Activated CD8-positive, alpha-beta T cell treated with anti-CD3 and anti-CD28 coated beads, Interleukin-2, amount 10 ng/mL, durations not matched to agents 7 days and 5 days (primary cell): ENCODE data around the gene TSPAN4. TPM values are rescaled to one million over a fixed set of nuclear protein-coding genes. Genes with fewer than 3 reads are reported as not detected.

Experiments
- ATAC-seq: fragments of 150-1000 bp; cut with Tn5 transposase; one replicate; pipeline ENCODE4 v1.10.0; 2021; ENCODE audit warnings: moderate library complexity
- CTCF ChIA-PET: fragments of 350-600 bp; sonication (Branson Sonifier 250); formaldehyde crosslinking; loops from one replicate; lab custom pipeline; 2021; ENCODE audit warnings: antibody characterized with exemption; lab: Charles Lee
- POLR2A ChIA-PET: fragments of 350-600 bp; sonication (Branson Sonifier 250); formaldehyde crosslinking; loops from one replicate; lab custom pipeline; 2021; ENCODE audit warnings: antibody characterized with exemption; lab: Charles Lee
- DNase-seq: peaks from one replicate; pipeline ENCODE4 v3.0.0-alpha.2; 2020
- H3K27ac Mint-ChIP-seq: one replicate; pipeline ENCODE4 v1.8.0; 2021; ENCODE audit warnings: mild to moderate bottlenecking, mixed read lengths
- H3K27me3 Mint-ChIP-seq: one replicate; pipeline ENCODE4 v1.8.0; 2021; ENCODE audit warnings: low read depth, mixed read lengths
- H3K36me3 Mint-ChIP-seq: one replicate; pipeline ENCODE4 v1.8.0; 2021; ENCODE audit warnings: low read depth, mixed read lengths
- H3K4me1 Mint-ChIP-seq: one replicate; pipeline ENCODE4 v1.8.0; 2021; ENCODE audit warnings: low read depth, mixed read lengths
- H3K4me3 Mint-ChIP-seq: one replicate; pipeline ENCODE4 v1.8.0; 2021; ENCODE audit warnings: mild to moderate bottlenecking, mixed read lengths
- H3K9me3 Mint-ChIP-seq: one replicate; pipeline ENCODE4 v1.8.0; 2022; ENCODE audit warnings: mixed read lengths; ENCODE audit not compliant: insufficient read depth
- total RNA-seq, 2 experiments: library from RNA; stranded (reverse); gene quantifications; one replicate each; pipeline ENCODE4 v1.2.3, GENCODE V29; 2021

The TSPAN4 gene
- total RNA-seq, 2 experiments from 2014 or later: 20.0 to 21.7 TPM

GRCh38 chr11:837990-838307 lies 4.7 kb upstream of the TSPAN4 start:
- CTCF ChIA-PET: no interaction called here
- H3K9me3 Mint-ChIP-seq: no peaks in the 10 kb centered on the region

GRCh38 chr11:838441-839279 lies 4.0 kb upstream of the TSPAN4 start:
- Mint-ChIP-seq H3K4me3 (no peak overlapping the region), H3K4me1 (peaks cover 34% of the 10 kb centered on the region), H3K27ac (no peak overlapping the region), H3K27me3 (no peaks in the 10 kb centered on the region), H3K36me3 (peaks cover 14% of the 10 kb centered on the region), H3K9me3 (no peaks in the 10 kb centered on the region)
- CTCF ChIA-PET: no interaction called here
- DNase-seq (no peak), ATAC-seq (no peak)
- POLR2A ChIA-PET: no interaction called here

More at GRCh38 chr11:837990-838307, 4.7 kb upstream of the TSPAN4 start:
- Mint-ChIP-seq H3K36me3 (peaks cover 14% of the 10 kb centered on the region), H3K4me1 (peaks cover 32% of the 10 kb centered on the region), H3K27me3 (no peaks in the 10 kb centered on the region), H3K27ac (no peak overlapping the region), H3K4me3 (no peak overlapping the region)
- no peak for ATAC-seq
- no peak for DNase-seq
- POLR2A ChIA-PET: no interaction called here

- CTCF ChIA-PET: no interaction called here
- no peak overlapping the region for H3K4me3 Mint-ChIP-seq
Observed at GRCh38 chr11:839280-839623, 3.4 kb upstream of the TSPAN4 start.

GRCh38 chr11:839875-840617 lies 2.6 kb upstream of the TSPAN4 start:
- Mint-ChIP-seq H3K27me3 (no peaks in the 10 kb centered on the region), H3K4me1 (peaks cover 31% of the 10 kb centered on the region), H3K36me3 (peaks cover 14% of the 10 kb centered on the region), H3K27ac (no peak overlapping the region), H3K4me3 (peak overlapping the region; percentile 88), H3K9me3 (no peaks in the 10 kb centered on the region)
- POLR2A ChIA-PET: interaction anchor here (0.7 to 1.3 kb wide), 2 partner anchors 9 to 21 kb away, joined by 3 to 4 read pairs; partner anchors contain the start of gene PNPLA2
- CTCF ChIA-PET: interaction anchor here (2.1 kb wide), 1 partner anchor 8 kb away, joined by 8 read pairs; the partner anchor contains the start of gene CD151
- DNase-seq (no peak), ATAC-seq (no peak)

More at GRCh38 chr11:839280-839623, 3.4 kb upstream of the TSPAN4 start:
- Mint-ChIP-seq H3K27me3 (no peaks in the 10 kb centered on the region), H3K9me3 (no peaks in the 10 kb centered on the region), H3K4me1 (peaks cover 33% of the 10 kb centered on the region), H3K27ac (no peak overlapping the region), H3K36me3 (peaks cover 14% of the 10 kb centered on the region)
- ATAC-seq (no peak), DNase-seq (no peak)
- POLR2A ChIA-PET: no interaction called here

- H3K4me3 Mint-ChIP-seq: peak overlapping the region; percentile 88
- H3K4me1 Mint-ChIP-seq: peaks cover 28% of the 10 kb centered on the region
- H3K27me3 Mint-ChIP-seq: no peaks in the 10 kb centered on the region
- ChIA-PET POLR2A (interaction anchor here (0.6 kb wide), 1 partner anchor 13 kb away, joined by 3 read pairs; no protein-coding TSS in a partner anchor), CTCF (interaction anchor here (2.1 kb wide), 1 partner anchor 10 kb away, joined by 8 read pairs; the partner anchor contains the start of gene CD151)
- ATAC-seq: peak; percentile 53
- no peak for DNase-seq
- peaks cover 14% of the 10 kb centered on the region for H3K36me3 Mint-ChIP-seq
- H3K27ac Mint-ChIP-seq: peak overlapping the region; percentile 86
- no peaks in the 10 kb centered on the region for H3K9me3 Mint-ChIP-seq
Observed at GRCh38 chr11:841981-842369, 677 bp upstream of the TSPAN4 start.

- H3K4me3 Mint-ChIP-seq: peak overlapping the region; percentile 74
- no peaks in the 10 kb centered on the region for H3K9me3 Mint-ChIP-seq
- CTCF ChIA-PET: interaction anchor here (1.3 to 2.2 kb wide), 5 partner anchors 11 to 208 kb away, joined by 4 to 7 read pairs (median 5); partner anchors contain the start of genes CD151 and CRACR2B
- peaks cover 10% of the 10 kb centered on the region for H3K36me3 Mint-ChIP-seq
- peak; percentile 18 for ATAC-seq
- peak overlapping the region; percentile 66 for H3K27ac Mint-ChIP-seq
- POLR2A ChIA-PET: interaction anchor here (0.7 to 1.8 kb wide), 9 partner anchors 9 to 67 kb away, joined by 3 to 11 read pairs (median 4); partner anchors contain the start of genes CD151, CHID1, CRACR2B and PNPLA2
- no peak for DNase-seq
- no peaks in the 10 kb centered on the region for H3K27me3 Mint-ChIP-seq
- peaks cover 28% of the 10 kb centered on the region for H3K4me1 Mint-ChIP-seq
Observed at GRCh38 chr11:843086-843734, 558 bp downstream of the TSPAN4 start.

- Mint-ChIP-seq H3K36me3 (peaks cover 9% of the 10 kb centered on the region), H3K27me3 (peaks cover 5% of the 10 kb centered on the region), H3K9me3 (no peaks in the 10 kb centered on the region), H3K27ac (peak overlapping the region; percentile 66), H3K4me1 (peaks cover 34% of the 10 kb centered on the region), H3K4me3 (peak overlapping the region; percentile 74)
- DNase-seq: peak; percentile 38
- ATAC-seq: no peak
- ChIA-PET POLR2A (interaction anchor here (1.0 to 1.8 kb wide), 6 partner anchors 9 to 66 kb away, joined by 3 to 11 read pairs (median 6); partner anchors contain the start of genes CD151, CHID1, PNPLA2 and RPLP2), CTCF (interaction anchor here (1.3 to 2.2 kb wide), 5 partner anchors 11 to 207 kb away, joined by 4 to 7 read pairs (median 5); partner anchors contain the start of genes CD151 and CRACR2B)
Observed at GRCh38 chr11:843818-844692, 1.4 kb downstream of the TSPAN4 start.

GRCh38 chr11:844693-845644 lies 2.3 kb downstream of the TSPAN4 start:
- POLR2A ChIA-PET: interaction anchor here (1.0 to 1.6 kb wide), 2 partner anchors 10 to 11 kb away, joined by 3 read pairs; no protein-coding TSS in a partner anchor
- peaks cover 5% of the 10 kb centered on the region for H3K27me3 Mint-ChIP-seq
- H3K36me3 Mint-ChIP-seq: peaks cover 6% of the 10 kb centered on the region
- CTCF ChIA-PET: interaction anchor here (2.2 to 3.7 kb wide), 2 partner anchors 206 to 207 kb away, joined by 7 to 28 read pairs; no protein-coding TSS in a partner anchor
- no peak overlapping the region for H3K27ac Mint-ChIP-seq
- ATAC-seq (no peak), DNase-seq (peak; percentile 44)
- no peak overlapping the region for H3K4me3 Mint-ChIP-seq
- H3K4me1 Mint-ChIP-seq: peaks cover 35% of the 10 kb centered on the region
- no peaks in the 10 kb centered on the region for H3K9me3 Mint-ChIP-seq

- H3K27ac Mint-ChIP-seq: no peak overlapping the region
- H3K36me3 Mint-ChIP-seq: no peaks in the 10 kb centered on the region
- POLR2A ChIA-PET: interaction anchor here (1.6 kb wide), 1 partner anchor 10 kb away, joined by 3 read pairs; no protein-coding TSS in a partner anchor
- ATAC-seq (no peak), DNase-seq (no peak)
- H3K4me3 Mint-ChIP-seq: no peak overlapping the region
- CTCF ChIA-PET: interaction anchor here (1.5 to 3.7 kb wide), 2 partner anchors 65 to 205 kb away, joined by 3 to 28 read pairs; partner anchors contain the start of gene CHID1
- peaks cover 24% of the 10 kb centered on the region for H3K4me1 Mint-ChIP-seq
- H3K27me3 Mint-ChIP-seq: peaks cover 5% of the 10 kb centered on the region
- H3K9me3 Mint-ChIP-seq: no peaks in the 10 kb centered on the region
Observed at GRCh38 chr11:845872-846495, 3.3 kb downstream of the TSPAN4 start.
